ENCODE results near the gene EOLA1.
"Not testable (repeated sequence)": the region's sequence is repeated elsewhere in the genome, so short reads cannot be mapped to it uniquely, and the experiment has no call there.

The EOLA1 gene

GRCh38 chrX:149502923-149503322, 37.9 kb upstream of the EOLA1 start:
- not testable (repeated sequence) for H3K27ac ChIP-seq (ENCODE audit: insufficient read depth, low read depth, low read length, poor library complexity, severe bottlenecking); H3K9me3 ChIP-seq (ENCODE audit: control insufficient read depth, low read length); H3K4me3 ChIP-seq (ENCODE audit: insufficient read depth, low read depth, low read length); H3K4me1 ChIP-seq (ENCODE audit: control insufficient read depth, insufficient read depth, low read length); H3K27me3 ChIP-seq (ENCODE audit: control insufficient read depth, insufficient read depth, low read length, poor library complexity, severe bottlenecking); H3K36me3 ChIP-seq (ENCODE audit: control insufficient read depth, insufficient read depth, low read length)
- 80 to 83% methylated on average over 2 to 4 of the region's 5 CpGs for WGBS, 2 experiments

- not testable (repeated sequence) for H3K27me3 ChIP-seq (ENCODE audit: control insufficient read depth, insufficient read depth, low read length, poor library complexity, severe bottlenecking); H3K9me3 ChIP-seq (ENCODE audit: control insufficient read depth, low read length); H3K36me3 ChIP-seq (ENCODE audit: control insufficient read depth, insufficient read depth, low read length); H3K4me3 ChIP-seq (ENCODE audit: insufficient read depth, low read depth, low read length); H3K27ac ChIP-seq (ENCODE audit: insufficient read depth, low read depth, low read length, poor library complexity, severe bottlenecking); H3K4me1 ChIP-seq (ENCODE audit: control insufficient read depth, insufficient read depth, low read length)
- 54 to 58% methylated on average over 6 of the region's 10 CpGs for WGBS, 2 experiments
Observed at GRCh38 chrX:149503446-149503845, 37.4 kb upstream of the EOLA1 start.

- H3K36me3 ChIP-seq (ENCODE audit: control insufficient read depth, insufficient read depth, low read length): no peaks in the 10 kb centered on the region
- peak overlapping the region; percentile 45 for H3K4me3 ChIP-seq (ENCODE audit: insufficient read depth, low read depth, low read length)
- peaks cover 7% of the 10 kb centered on the region for H3K4me1 ChIP-seq (ENCODE audit: control insufficient read depth, insufficient read depth, low read length)
- no peaks in the 10 kb centered on the region for H3K9me3 ChIP-seq (ENCODE audit: control insufficient read depth, low read length)
- no peaks in the 10 kb centered on the region for H3K27me3 ChIP-seq (ENCODE audit: control insufficient read depth, insufficient read depth, low read length, poor library complexity, severe bottlenecking)
- H3K27ac ChIP-seq (ENCODE audit: insufficient read depth, low read depth, low read length, poor library complexity, severe bottlenecking): no peak overlapping the region
- 62% methylated on average over 10 of the region's 10 CpGs for WGBS, 2 experiments
Observed at GRCh38 chrX:149504226-149504914, 36.4 kb upstream of the EOLA1 start.

GRCh38 chrX:149504915-149505651, 35.7 kb upstream of the EOLA1 start, which contains the start of gene IDS:
TSS of gene IDS (minus strand) at chrX:149505306. CDS start at chrX:149505137, 169 bp downstream.
- Histone ChIP-seq H3K27ac (ENCODE audit: insufficient read depth, low read depth, low read length, poor library complexity, severe bottlenecking) (peak within 1 kb of the TSS; percentile 74), H3K27me3 (ENCODE audit: control insufficient read depth, insufficient read depth, low read length, poor library complexity, severe bottlenecking) (no peaks in the 10 kb centered on the region), H3K4me3 (ENCODE audit: insufficient read depth, low read depth, low read length) (peak within 1 kb of the TSS; percentile 45), H3K36me3 (ENCODE audit: control insufficient read depth, insufficient read depth, low read length) (no peaks in the 10 kb centered on the region), H3K4me1 (ENCODE audit: control insufficient read depth, insufficient read depth, low read length) (peaks cover 7% of the 10 kb centered on the region), H3K9me3 (ENCODE audit: control insufficient read depth, low read length) (no peaks in the 10 kb centered on the region)
- 1% methylated on average over 53 to 54 of the region's 54 CpGs for WGBS, 2 experiments

GRCh38 chrX:149505671-149506070, 35.1 kb upstream of the EOLA1 start:
- no peaks in the 10 kb centered on the region for H3K9me3 ChIP-seq (ENCODE audit: control insufficient read depth, low read length)
- H3K27me3 ChIP-seq (ENCODE audit: control insufficient read depth, insufficient read depth, low read length, poor library complexity, severe bottlenecking): no peaks in the 10 kb centered on the region
- no peak overlapping the region for H3K27ac ChIP-seq (ENCODE audit: insufficient read depth, low read depth, low read length, poor library complexity, severe bottlenecking)
- no peak overlapping the region for H3K4me3 ChIP-seq (ENCODE audit: insufficient read depth, low read depth, low read length)
- peaks cover 7% of the 10 kb centered on the region for H3K4me1 ChIP-seq (ENCODE audit: control insufficient read depth, insufficient read depth, low read length)
- H3K36me3 ChIP-seq (ENCODE audit: control insufficient read depth, insufficient read depth, low read length): no peaks in the 10 kb centered on the region
- WGBS, 2 experiments: 90 to 94% methylated on average over 9 of the region's 9 CpGs

GRCh38 chrX:149506349-149506748, 34.5 kb upstream of the EOLA1 start:
- Histone ChIP-seq H3K36me3 (ENCODE audit: control insufficient read depth, insufficient read depth, low read length) (no peaks in the 10 kb centered on the region), H3K27me3 (ENCODE audit: control insufficient read depth, insufficient read depth, low read length, poor library complexity, severe bottlenecking) (no peaks in the 10 kb centered on the region), H3K4me1 (ENCODE audit: control insufficient read depth, insufficient read depth, low read length) (peaks cover 7% of the 10 kb centered on the region), H3K9me3 (ENCODE audit: control insufficient read depth, low read length) (no peaks in the 10 kb centered on the region), H3K27ac (ENCODE audit: insufficient read depth, low read depth, low read length, poor library complexity, severe bottlenecking) (no peak overlapping the region), H3K4me3 (ENCODE audit: insufficient read depth, low read depth, low read length) (no peak overlapping the region)
- no CpG with 5 or more reads among the region's 2 CpGs for WGBS, 2 experiments

- Histone ChIP-seq H3K36me3 (ENCODE audit: control insufficient read depth, insufficient read depth, low read length) (no peaks in the 10 kb centered on the region), H3K4me1 (ENCODE audit: control insufficient read depth, insufficient read depth, low read length) (peaks cover 7% of the 10 kb centered on the region), H3K27me3 (ENCODE audit: control insufficient read depth, insufficient read depth, low read length, poor library complexity, severe bottlenecking) (no peaks in the 10 kb centered on the region), H3K4me3 (ENCODE audit: insufficient read depth, low read depth, low read length) (no peak overlapping the region), H3K9me3 (ENCODE audit: control insufficient read depth, low read length) (no peaks in the 10 kb centered on the region), H3K27ac (ENCODE audit: insufficient read depth, low read depth, low read length, poor library complexity, severe bottlenecking) (no peak overlapping the region)
- no CpG with 5 or more reads among the region's 1 CpG for WGBS, 2 experiments
Observed at GRCh38 chrX:149508467-149508866, 32.3 kb upstream of the EOLA1 start.

- no peak overlapping the region for H3K4me3 ChIP-seq (ENCODE audit: insufficient read depth, low read depth, low read length)
- H3K36me3 ChIP-seq (ENCODE audit: control insufficient read depth, insufficient read depth, low read length): no peaks in the 10 kb centered on the region
- no peaks in the 10 kb centered on the region for H3K4me1 ChIP-seq (ENCODE audit: control insufficient read depth, insufficient read depth, low read length)
- no peaks in the 10 kb centered on the region for H3K27me3 ChIP-seq (ENCODE audit: control insufficient read depth, insufficient read depth, low read length, poor library complexity, severe bottlenecking)
- no peak overlapping the region for H3K27ac ChIP-seq (ENCODE audit: insufficient read depth, low read depth, low read length, poor library complexity, severe bottlenecking)
- WGBS, 2 experiments: 48% methylated on average over 4 of the region's 4 CpGs; no CpG with 5 or more reads in 1 of the 2 experiments
- no peaks in the 10 kb centered on the region for H3K9me3 ChIP-seq (ENCODE audit: control insufficient read depth, low read length)
Observed at GRCh38 chrX:149510386-149510785, 30.4 kb upstream of the EOLA1 start.

GRCh38 chrX:149511081-149511480, 29.7 kb upstream of the EOLA1 start:
- Histone ChIP-seq H3K4me1 (ENCODE audit: control insufficient read depth, insufficient read depth, low read length) (no peaks in the 10 kb centered on the region), H3K4me3 (ENCODE audit: insufficient read depth, low read depth, low read length) (no peak overlapping the region), H3K27me3 (ENCODE audit: control insufficient read depth, insufficient read depth, low read length, poor library complexity, severe bottlenecking) (no peaks in the 10 kb centered on the region), H3K36me3 (ENCODE audit: control insufficient read depth, insufficient read depth, low read length) (no peaks in the 10 kb centered on the region), H3K9me3 (ENCODE audit: control insufficient read depth, low read length) (no peaks in the 10 kb centered on the region), H3K27ac (ENCODE audit: insufficient read depth, low read depth, low read length, poor library complexity, severe bottlenecking) (no peak overlapping the region)
- 77 to 82% methylated on average over 5 of the region's 5 CpGs for WGBS, 2 experiments

- 84 to 96% methylated on average over 4 of the region's 4 CpGs for WGBS, 2 experiments
- Histone ChIP-seq H3K27me3 (ENCODE audit: control insufficient read depth, insufficient read depth, low read length, poor library complexity, severe bottlenecking) (no peaks in the 10 kb centered on the region), H3K27ac (ENCODE audit: insufficient read depth, low read depth, low read length, poor library complexity, severe bottlenecking) (no peak overlapping the region), H3K9me3 (ENCODE audit: control insufficient read depth, low read length) (no peaks in the 10 kb centered on the region), H3K4me3 (ENCODE audit: insufficient read depth, low read depth, low read length) (no peak overlapping the region), H3K36me3 (ENCODE audit: control insufficient read depth, insufficient read depth, low read length) (no peaks in the 10 kb centered on the region), H3K4me1 (ENCODE audit: control insufficient read depth, insufficient read depth, low read length) (no peaks in the 10 kb centered on the region)
Observed at GRCh38 chrX:149512225-149512885, 28.5 kb upstream of the EOLA1 start.

All from ectodermal cell (in vitro differentiated cells).